Activated effector memory CD4-positive, alpha-beta T cell treated with anti-CD3 and anti-CD28 coated beads, Interleukin-2, amount 50 U/mL, for 16 hours (primary cell): ENCODE data around the gene FKBP15.
"Not testable (repeated sequence)": the region's sequence is repeated elsewhere in the genome, so short reads cannot be mapped to it uniquely, and the experiment has no call there.

Source experiments
- DNase-seq: peaks from one replicate; pipeline ENCODE4 v3.0.0-alpha.2; 2020

FKBP15 gene

DNA sequence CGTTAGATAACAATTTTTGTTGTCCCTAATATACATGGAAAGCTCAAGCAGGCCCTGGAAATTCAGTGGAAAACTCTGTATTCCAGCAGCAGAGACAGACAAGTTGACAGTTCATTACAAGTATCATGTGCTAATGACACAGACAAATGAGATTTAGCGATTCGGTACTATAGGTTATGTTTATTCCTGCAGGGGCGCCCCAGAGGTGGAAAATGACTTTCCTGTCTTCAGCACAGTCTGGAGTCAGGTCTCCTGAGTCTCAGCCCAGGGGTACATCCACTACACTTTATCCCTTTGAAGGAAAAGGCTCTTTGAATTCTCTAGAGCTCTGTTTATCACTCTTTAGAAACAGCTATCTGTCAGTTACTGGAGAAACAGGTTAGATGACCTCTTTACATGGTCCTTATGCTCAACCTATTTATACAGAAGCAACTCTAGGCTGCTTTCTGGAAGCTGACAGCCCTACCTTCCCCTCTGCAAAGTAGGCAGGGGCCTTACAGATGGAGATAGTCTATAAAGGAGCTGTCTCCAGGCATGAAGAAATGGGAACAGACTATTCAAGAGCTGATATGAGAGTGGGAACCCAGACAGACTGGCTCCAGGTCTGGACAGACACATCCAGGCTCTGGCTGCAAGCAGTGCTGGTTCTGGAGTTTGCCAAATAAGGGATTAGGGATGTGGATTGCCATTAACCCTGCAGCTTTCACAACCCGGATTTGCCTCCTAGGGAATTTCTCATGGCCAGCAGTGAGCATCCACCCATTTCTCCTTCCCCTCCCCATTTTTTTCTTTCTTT, 77.4 kb downstream of the FKBP15 start:
- DNase-seq = no peak

- not testable (repeated sequence) for DNase-seq
These were observed 80.2 kb downstream of the FKBP15 start for GRCh38 chr9:113140896-113141295.

DNA sequence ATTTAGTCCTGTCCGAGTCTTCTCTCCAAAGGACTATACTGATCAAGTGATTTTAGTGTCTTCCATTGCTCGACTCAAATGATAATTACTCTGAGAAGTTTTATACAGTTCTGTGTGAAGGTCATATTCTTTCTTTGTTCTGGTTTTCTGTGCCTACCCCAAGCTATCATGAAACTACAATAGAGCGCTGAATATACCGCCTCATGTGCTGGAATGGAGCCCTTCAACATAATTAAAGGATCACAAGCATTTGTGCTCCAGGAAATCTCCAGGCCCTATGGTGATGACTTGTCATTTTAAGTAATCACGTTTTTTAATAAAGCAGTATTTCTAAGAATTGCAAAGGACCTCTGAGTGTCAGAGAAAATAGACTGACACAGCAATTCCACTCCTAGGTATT, 81.1 kb downstream of the FKBP15 start:
- DNase-seq = no peak

- no peak for DNase-seq
These were observed 81.8 kb downstream of the FKBP15 start for GRCh38 chr9:113139225-113139829.

- no peak for DNase-seq
These were observed 82.3 kb downstream of the FKBP15 start for GRCh38 chr9:113138760-113139159.

- DNase-seq = no peak
These were observed 83.6 kb downstream of the FKBP15 start for GRCh38 chr9:113137196-113138168.

DNA sequence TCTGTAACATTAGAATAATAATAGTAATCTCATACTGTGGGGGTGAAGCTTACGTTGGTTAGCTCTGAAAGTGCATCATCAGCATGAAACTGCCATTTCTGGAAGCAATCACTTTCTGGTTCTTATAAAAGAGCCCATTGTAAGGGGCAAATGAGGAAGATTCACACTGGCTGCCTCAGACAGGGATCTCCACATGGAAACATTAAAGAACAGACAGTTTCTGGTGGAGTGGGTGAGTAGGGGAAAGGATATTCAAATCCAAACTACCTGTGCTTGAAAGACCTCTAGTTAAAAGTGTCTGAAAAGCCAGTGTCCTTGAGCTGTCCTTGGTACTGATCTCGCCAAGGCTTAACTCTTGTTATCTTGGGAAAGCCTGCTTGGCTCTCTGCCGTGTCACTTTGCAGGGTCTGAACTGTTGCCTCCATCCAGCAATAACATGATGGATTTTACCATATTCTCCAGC, 89.4 kb downstream of the FKBP15 start:
- no peak for DNase-seq

DNA sequence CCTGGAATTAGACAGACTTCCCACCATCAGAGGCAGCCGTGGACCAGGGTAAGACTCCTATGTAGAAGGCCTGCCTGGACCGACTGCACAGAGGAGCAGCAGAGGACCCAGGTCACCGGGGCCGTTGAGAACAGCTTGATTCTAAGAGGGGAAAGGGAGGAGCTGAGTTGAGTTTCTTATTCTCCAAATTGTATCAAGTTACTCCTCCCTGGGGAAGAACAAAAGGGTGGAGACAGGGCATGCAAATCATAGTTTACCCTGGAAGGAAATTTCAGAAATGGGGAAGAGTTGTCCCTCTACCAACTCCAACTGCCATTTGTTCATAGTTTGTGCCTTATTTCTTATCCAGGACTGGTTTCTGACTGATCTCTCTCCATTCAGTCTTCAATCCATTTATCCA, 91.2 kb downstream of the FKBP15 start:
- DNase-seq = no peak

- DNase-seq = no peak
These were observed 91.6 kb downstream of the FKBP15 start for GRCh38 chr9:113129466-113129865.

- DNase-seq = no peak
These were observed 95.6 kb downstream of the FKBP15 start for GRCh38 chr9:113125386-113126035.

GRCh38 chr9:113118829-113119228, 102.2 kb downstream of the FKBP15 start:
- not testable (repeated sequence) for DNase-seq
